ENCODE data around the gene INAVA.

- TF ChIP-seq POLR2A (IDR thresholded peaks at IDR 0.05; ENCODE audit: low read length) = no peak
- no peak for TF ChIP-seq GATA1 (IDR thresholded peaks at IDR 0.05; ENCODE audit: low read depth, low read length)
Observed at GRCh38 chr1:200923601-200924000, 28.9 kb downstream of the INAVA start.

All from erythroblast (primary cell).